Spleen (tissue), 11 donors: Measurements from ENCODE around the gene FAM171A1. TPM values are rescaled to one million over a fixed set of nuclear protein-coding genes. Genes with fewer than 3 reads are reported as not detected.

ENCODE experiments used
- DNase-seq: peaks from one replicate; pipeline ENCODE4 v3.0.0-alpha.2; 2020
- H3K27ac ChIP-seq, 8 donors: fragments of 200-600 bp; sonication (generic) in 7 of 8; 1 replicate in 4 of 8; 2 replicates in 4 of 8; pipeline versions ENCODE4 v1.5.0 to v1.8.0; 2016 to 2021; ENCODE audit warnings: inconsistent platforms in 4 of 8, mild to moderate bottlenecking in 4 of 8, moderate library complexity in 1 of 8
- H3K27me3 ChIP-seq, 7 donors: fragments of 200-600 bp; sonication (generic) in 6 of 7; replicated peaks in 1 of 7; 1 replicate in 4 of 7; 2 replicates in 3 of 7; pipeline versions ENCODE4 v1.5.0 to v1.8.0; 2016 to 2021; ENCODE audit warnings: inconsistent platforms in 3 of 7, mild to moderate bottlenecking in 1 of 7
- H3K36me3 ChIP-seq, 6 donors: fragments of 200-600 bp; sonication (generic) in 5 of 6; 1 replicate in 4 of 6; 2 replicates in 2 of 6; pipeline versions ENCODE4 v1.5.0 to v1.8.0; 2016 to 2021; ENCODE audit warnings: inconsistent platforms in 2 of 6
- H3K4me1 ChIP-seq, 6 donors: fragments of 200-600 bp; sonication (generic) in 5 of 6; 1 replicate in 3 of 6; 2 replicates in 3 of 6; pipeline versions ENCODE4 v1.5.0 to v1.8.0; 2016 to 2021; ENCODE audit warnings: inconsistent platforms in 3 of 6
- H3K4me3 ChIP-seq, 8 donors: fragments of 200-600 bp; sonication (generic) in 7 of 8; 1 replicate in 4 of 8; 2 replicates in 4 of 8; pipeline versions ENCODE4 v1.5.0 to v1.8.0; 2016 to 2021; ENCODE audit warnings: inconsistent platforms in 4 of 8, mild to moderate bottlenecking in 4 of 8, moderate library complexity in 2 of 8
- H3K9me3 ChIP-seq, 8 donors: fragments of 200-600 bp; sonication (generic) in 7 of 8; 1 replicate in 4 of 8; 2 replicates in 4 of 8; pipeline versions ENCODE4 v1.5.0 to v1.8.0; 2016 to 2021; ENCODE audit warnings: inconsistent platforms in 4 of 8
- POLR2A ChIP-seq, 3 donors: fragments of 450-650 bp; IDR thresholded peaks; one replicate each; pipeline ENCODE4 v1.5.1; 2017; ENCODE audit warnings: antibody characterized with exemption in 3 of 3, mild to moderate bottlenecking in 1 of 3
- POLR2AphosphoS5 ChIP-seq, 3 donors: sonication (generic); formaldehyde crosslinking; IDR thresholded peaks; one replicate each; pipeline ENCODE4 v1.5.1; 2017; ENCODE audit warnings: antibody characterized with exemption in 3 of 3
- WGBS, 5 donors: extraction: QIAGEN DNeasy Blood & Tissue Kit in 3 of 5; methylation state at CpG; one replicate each; pipeline versions ENCODE4 v1.1.5 to v1.1.7; 2013 to 2018; 5-methylcytosine and 5-hydroxymethylcytosine counted together
- intact Hi-C: fragments of 100-400 bp; cut with DNase I; formaldehyde crosslinking; loops from one replicate; pipeline ENCODE4 v1.15.0; 2023; ENCODE audit warnings: low total_unique reads
- polyA plus RNA-seq, 3 donors: library from polyadenylated mRNA; stranded (reverse); fragments of 200-250 nt; gene quantifications; one replicate each; pipeline ENCODE4 v1.2.1, GENCODE V29; 2013
- total RNA-seq, 7 donors: library from RNA; depleted of rRNA in 3 of 7; stranded (reverse); fragments of >200 nt in 3 of 7; fragmentation: NEBNext Ultra II Directional in 4 of 7; extraction: Animal tissue kit (Norgen Biotek cat#: 25700) in 4 of 7; gene quantifications; one replicate each; pipeline versions ENCODE4 v1.1.0 to v1.2.1, GENCODE V29; 2016 to 2021
- TF ChIP-seq, protein P1 (sequence below), 11 experiments: fragments of 200-600 bp in 7 of 11; fragments of 450-650 bp in 4 of 11; sonication (generic) in 4 of 11; IDR thresholded peaks in 8 of 11; conservative IDR thresholded peaks in 3 of 11; 1 replicate in 7 of 11; 2 replicates in 4 of 11; pipeline versions ENCODE4 v1.4.0 to v1.8.0; 2016 to 2021; ENCODE audit warnings: antibody characterized with exemption in 11 of 11, inconsistent platforms in 4 of 11, mild to moderate bottlenecking in 1 of 11
- donor health status: healthy with polysubstance abuse.
- donor health status: DM: no; HTN: no; CAD: no; lungs with moderate emphysema.
- donor health status: DM: no; HTN: no; CAD: no.
- donor health status: Bipolar disorder and iron deficiency.
- donor health status: healthy.
- donor health status: DM: no; HTN: no; CAD: no.
- donor health status: DM: yes; HTN: yes; CAD: no.

FAM171A1 gene
- total and polyA plus RNA-seq, 10 donors: 3.5 to 34.0 (median 19.6) TPM

- DNase-seq: no peak
- H3K9me3 ChIP-seq: peaks cover 0 to 6% (median 0%) of the 10 kb centered on the region in 8 donors
- H3K4me3 ChIP-seq: no peak overlapping the region
- intact Hi-C loops: no loop called here
- H3K27ac ChIP-seq: peak overlapping the region; percentile 3 to 78 (median 58)
- H3K4me1 ChIP-seq: peaks cover 0 to 7% (median 0%) of the 10 kb centered on the region in 6 donors
- WGBS, 5 donors: 47 to 55% (median 52%) methylated on average over 17 of the region's 17 CpGs
- no peak for TF ChIP-seq POLR2A (IDR thresholded peaks at IDR 0.05)
- TF ChIP-seq, protein P1, sequence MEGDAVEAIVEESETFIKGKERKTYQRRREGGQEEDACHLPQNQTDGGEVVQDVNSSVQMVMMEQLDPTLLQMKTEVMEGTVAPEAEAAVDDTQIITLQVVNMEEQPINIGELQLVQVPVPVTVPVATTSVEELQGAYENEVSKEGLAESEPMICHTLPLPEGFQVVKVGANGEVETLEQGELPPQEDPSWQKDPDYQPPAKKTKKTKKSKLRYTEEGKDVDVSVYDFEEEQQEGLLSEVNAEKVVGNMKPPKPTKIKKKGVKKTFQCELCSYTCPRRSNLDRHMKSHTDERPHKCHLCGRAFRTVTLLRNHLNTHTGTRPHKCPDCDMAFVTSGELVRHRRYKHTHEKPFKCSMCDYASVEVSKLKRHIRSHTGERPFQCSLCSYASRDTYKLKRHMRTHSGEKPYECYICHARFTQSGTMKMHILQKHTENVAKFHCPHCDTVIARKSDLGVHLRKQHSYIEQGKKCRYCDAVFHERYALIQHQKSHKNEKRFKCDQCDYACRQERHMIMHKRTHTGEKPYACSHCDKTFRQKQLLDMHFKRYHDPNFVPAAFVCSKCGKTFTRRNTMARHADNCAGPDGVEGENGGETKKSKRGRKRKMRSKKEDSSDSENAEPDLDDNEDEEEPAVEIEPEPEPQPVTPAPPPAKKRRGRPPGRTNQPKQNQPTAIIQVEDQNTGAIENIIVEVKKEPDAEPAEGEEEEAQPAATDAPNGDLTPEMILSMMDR (IDR thresholded peaks at IDR 0.05 in 8 of 11, conservative IDR thresholded peaks at IDR 0.05 in 3 of 11): peak in 1 of 11 experiments; percentile 6
- no peaks in the 10 kb centered on the region for H3K36me3 ChIP-seq
- H3K27me3 ChIP-seq: peaks cover 0 to 20% (median 0%) of the 10 kb centered on the region in 7 donors
Observed at GRCh38 chr10:15385552-15386455, 14.7 kb upstream of the FAM171A1 start.

DNA sequence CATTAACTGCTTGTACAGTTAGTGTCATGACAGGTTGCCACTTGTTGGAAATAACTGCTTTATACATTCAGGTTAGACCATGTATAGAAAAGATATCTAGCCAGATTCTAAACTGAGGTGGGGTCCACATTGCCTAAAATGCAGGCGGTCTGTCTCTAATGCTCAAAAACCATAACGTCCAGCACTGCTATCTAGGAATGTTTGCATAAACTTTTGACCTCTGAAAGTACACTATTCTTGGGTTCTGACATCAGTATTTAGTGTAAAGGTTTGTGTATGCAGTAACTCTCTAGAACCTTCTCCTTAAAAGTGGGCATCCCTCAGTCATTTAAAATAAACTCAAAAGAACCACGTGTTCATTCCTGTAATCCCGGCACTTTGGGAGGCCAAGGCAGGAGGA is 10.3 kb upstream of the FAM171A1 start:
- Histone ChIP-seq H3K27ac (no peak overlapping the region), H3K36me3 (no peaks in the 10 kb centered on the region), H3K4me1 (peaks cover 0 to 14% (median 0%) of the 10 kb centered on the region in 6 donors), H3K4me3 (no peak overlapping the region), H3K9me3 (peaks cover 0 to 6% (median 0%) of the 10 kb centered on the region in 8 donors), H3K27me3 (peaks cover 0 to 37% (median 0%) of the 10 kb centered on the region in 7 donors)
- TF ChIP-seq, protein P1 (IDR thresholded peaks at IDR 0.05 in 8 of 11, conservative IDR thresholded peaks at IDR 0.05 in 3 of 11): no peak
- no peak for TF ChIP-seq POLR2AphosphoS5 (IDR thresholded peaks at IDR 0.05)
- TF ChIP-seq POLR2A (IDR thresholded peaks at IDR 0.05): no peak
- DNase-seq: no peak
- intact Hi-C loops: no loop called here
- WGBS, 5 donors: 63 to 71% (median 68%) methylated on average over 4 of the region's 4 CpGs

GRCh38 chr10:15379078-15379477 is 8.0 kb upstream of the FAM171A1 start:
- WGBS, 5 donors: 70 to 85% (median 75%) methylated on average over 5 of the region's 5 CpGs
- intact Hi-C loops: no loop called here
- no peak for DNase-seq

More at GRCh38 chr10:15379078-15379477, 8.0 kb upstream of the FAM171A1 start:
- peak overlapping the region in 5 of 8 donors; percentile 50 to 62 (median 51) for H3K27ac ChIP-seq
- no peaks in the 10 kb centered on the region for H3K36me3 ChIP-seq
- TF ChIP-seq, protein P1 (IDR thresholded peaks at IDR 0.05 in 8 of 11, conservative IDR thresholded peaks at IDR 0.05 in 3 of 11): no peak
- peak in 1 of 3 donors; percentile 33 for TF ChIP-seq POLR2AphosphoS5 (IDR thresholded peaks at IDR 0.05)
- TF ChIP-seq POLR2A (IDR thresholded peaks at IDR 0.05): no peak
- H3K4me1 ChIP-seq: peaks cover 0 to 12% (median 0%) of the 10 kb centered on the region in 6 donors
- peaks cover 0 to 44% (median 0%) of the 10 kb centered on the region in 7 donors for H3K27me3 ChIP-seq
- H3K9me3 ChIP-seq: peaks cover 0 to under 1% (median 0%) of the 10 kb centered on the region in 8 donors
- H3K4me3 ChIP-seq: no peak overlapping the region
